HG02763 (cell line): ENCODE data around the gene SCUBE2.
"Not testable (repeated sequence)": the region's sequence is repeated elsewhere in the genome, so short reads cannot be mapped to it uniquely, and the experiment has no call there.

Experiments
- ATAC-seq: cut with Tn5 transposase; IDR thresholded peaks from one replicate; pipeline ENCODE4 v1.9.1; 2021; ENCODE audit warnings: mild to moderate bottlenecking, moderate library complexity; ENCODE audit not compliant: unreplicated experiment

The SCUBE2 gene

DNA sequence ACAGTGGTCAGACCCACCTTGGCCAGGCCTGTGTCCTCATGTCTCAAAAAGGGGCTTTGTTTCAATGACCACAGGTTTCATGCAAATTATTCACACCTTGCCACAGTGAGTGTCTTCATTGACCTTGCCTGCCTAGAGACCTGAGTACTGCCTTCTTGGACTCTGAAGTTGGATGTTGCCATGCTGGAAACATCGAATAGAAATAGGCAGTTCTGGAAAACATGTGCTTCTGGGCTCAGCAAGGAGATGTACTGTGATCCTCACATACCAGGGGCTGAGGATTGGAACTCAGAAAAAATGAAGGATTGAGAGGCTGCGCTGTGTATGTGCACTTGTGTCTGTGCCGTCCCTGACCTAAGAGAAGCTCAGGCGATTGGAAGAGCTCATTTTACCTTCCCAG, 78.0 kb downstream of the SCUBE2 start:
- no peak for ATAC-seq

- ATAC-seq: not testable (repeated sequence)
Observed at GRCh38 chr11:9009538-9009937, 81.9 kb downstream of the SCUBE2 start.

DNA sequence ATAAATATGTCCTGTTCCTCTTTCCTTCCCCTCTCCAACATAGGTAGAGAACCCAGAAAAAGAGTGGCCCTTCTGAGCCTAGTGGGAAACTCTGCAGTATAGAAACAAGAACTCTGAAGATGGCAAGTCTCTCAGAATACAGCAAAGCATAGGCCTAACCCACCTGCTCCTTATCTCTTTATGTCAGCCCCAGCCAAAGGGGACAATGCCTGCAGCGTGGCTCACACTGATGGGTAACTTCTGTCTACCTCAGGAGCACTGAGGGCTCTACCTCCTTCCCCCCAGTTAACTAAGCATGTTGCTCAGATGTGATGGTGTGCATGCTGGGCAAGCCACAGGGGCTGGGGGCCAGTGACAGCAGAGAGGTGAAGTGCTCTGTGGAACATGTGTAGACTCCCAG, 82.7 kb downstream of the SCUBE2 start:
- no peak for ATAC-seq

DNA sequence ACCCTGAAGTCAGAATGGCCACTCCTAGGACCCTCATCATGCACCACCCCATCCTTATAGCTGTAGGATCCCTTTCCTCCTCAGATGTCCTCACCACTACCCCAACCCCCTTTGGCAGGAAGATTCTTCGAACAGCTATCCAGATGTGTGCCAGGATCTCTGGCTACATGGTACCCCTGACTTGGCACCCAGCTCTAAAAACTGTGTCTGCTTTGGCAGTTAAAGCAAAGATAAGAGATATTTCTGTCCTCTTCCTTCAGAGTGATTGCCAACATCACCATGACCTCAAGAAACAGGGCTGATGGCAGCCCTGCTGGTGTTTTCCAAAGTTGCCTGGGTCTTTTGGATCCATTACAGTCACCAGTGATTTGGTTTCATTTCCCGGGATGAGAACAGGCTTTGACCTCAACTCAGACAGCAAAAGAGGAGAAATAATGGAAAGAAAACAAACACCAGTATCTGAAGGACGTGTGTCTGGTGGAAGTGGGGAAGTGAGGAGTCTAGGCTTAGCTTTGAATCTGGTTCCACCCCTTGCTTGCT, 83.3 kb downstream of the SCUBE2 start:
- no peak for ATAC-seq

DNA sequence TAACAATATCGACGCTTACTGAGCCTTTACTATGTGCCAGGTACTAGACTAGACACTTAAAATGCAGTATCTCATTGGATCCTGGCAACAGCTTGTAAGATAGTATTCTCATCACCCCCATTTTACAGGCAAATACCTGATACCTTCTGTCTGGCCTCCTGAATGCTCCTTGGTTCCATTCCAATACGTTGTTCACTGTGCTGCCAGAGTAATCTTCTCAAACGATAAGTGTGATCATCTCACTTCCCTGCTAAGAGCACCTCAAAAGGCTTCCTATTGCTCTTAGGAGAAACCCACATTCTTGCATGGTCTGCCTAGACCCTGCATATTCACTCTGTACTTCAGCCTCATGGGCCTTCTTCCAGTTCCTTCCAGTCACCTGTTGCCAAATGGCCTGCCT, 86.3 kb downstream of the SCUBE2 start:
- ATAC-seq: no peak

GRCh38 chr11:9004183-9004926, 87.0 kb downstream of the SCUBE2 start:
- no peak for ATAC-seq

GRCh38 chr11:9003573-9004182, 87.7 kb downstream of the SCUBE2 start, which contains the start of gene NRIP3:
TSS of gene NRIP3 (minus strand) at chr11:9004001. CDS start at chr11:9003935, 66 bp downstream.
- ATAC-seq: no peak

- ATAC-seq: no peak
Observed at GRCh38 chr11:9002920-9003572, 88.4 kb downstream of the SCUBE2 start.

- no peak for ATAC-seq
Observed at GRCh38 chr11:9001736-9002135, 89.7 kb downstream of the SCUBE2 start.

DNA sequence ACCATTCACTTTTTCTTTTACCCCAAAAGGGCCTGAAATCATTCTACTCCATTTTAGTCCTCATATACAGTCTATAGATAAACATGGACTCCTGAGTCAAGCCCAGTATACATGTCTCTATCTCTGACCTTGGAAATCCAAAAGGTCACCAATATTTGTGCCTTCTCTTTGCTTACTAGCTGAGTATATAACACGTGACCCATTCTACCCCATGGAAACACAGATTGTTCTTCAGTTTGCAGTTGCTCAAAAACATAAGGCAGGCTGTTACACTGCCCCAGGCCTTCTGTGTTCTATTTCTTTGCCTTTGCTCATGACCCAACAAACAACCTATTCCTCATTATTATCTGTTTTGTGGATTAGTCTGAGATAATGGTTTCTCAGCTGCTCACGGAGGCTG, 93.4 kb downstream of the SCUBE2 start:
- ATAC-seq: no peak

DNA sequence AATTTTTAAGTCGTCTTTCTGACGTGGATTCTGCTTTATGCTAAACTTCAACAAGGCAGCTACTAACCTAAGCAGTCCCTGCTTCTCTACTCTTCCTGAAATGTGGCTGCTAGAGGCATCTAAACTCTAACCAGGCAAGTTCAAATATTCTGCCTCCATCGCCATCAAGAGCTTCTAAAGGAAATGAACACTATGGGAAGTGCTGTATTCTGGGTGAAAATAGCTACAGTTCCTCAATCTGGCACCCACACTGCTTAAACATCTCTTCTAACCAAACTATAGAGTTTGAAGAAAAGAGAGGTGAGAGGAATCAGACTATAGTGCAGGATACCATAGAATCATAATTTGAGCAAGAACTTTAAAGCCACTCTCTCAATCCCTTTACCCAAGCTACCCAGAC, 93.9 kb downstream of the SCUBE2 start:
- no peak for ATAC-seq

DNA sequence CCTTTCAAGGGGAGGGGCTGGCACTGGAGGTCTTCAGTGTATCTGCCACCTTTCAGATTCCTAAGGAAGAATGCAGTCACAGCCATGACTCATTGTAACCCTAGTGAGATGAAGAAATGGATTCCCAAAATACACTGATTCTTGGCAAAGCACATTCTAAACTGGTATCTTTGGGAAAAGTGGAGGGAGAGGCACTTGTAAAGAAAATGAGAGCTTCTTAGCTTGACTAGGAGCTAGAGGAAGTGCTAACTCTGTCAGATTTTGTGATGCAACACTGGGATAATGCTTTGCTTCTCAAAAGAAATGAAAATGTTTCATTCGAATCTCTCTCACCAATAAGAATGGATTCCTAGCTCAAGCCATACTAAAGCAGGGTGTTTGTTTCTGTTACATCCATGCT, 101.9 kb downstream of the SCUBE2 start:
- no peak for ATAC-seq

DNA sequence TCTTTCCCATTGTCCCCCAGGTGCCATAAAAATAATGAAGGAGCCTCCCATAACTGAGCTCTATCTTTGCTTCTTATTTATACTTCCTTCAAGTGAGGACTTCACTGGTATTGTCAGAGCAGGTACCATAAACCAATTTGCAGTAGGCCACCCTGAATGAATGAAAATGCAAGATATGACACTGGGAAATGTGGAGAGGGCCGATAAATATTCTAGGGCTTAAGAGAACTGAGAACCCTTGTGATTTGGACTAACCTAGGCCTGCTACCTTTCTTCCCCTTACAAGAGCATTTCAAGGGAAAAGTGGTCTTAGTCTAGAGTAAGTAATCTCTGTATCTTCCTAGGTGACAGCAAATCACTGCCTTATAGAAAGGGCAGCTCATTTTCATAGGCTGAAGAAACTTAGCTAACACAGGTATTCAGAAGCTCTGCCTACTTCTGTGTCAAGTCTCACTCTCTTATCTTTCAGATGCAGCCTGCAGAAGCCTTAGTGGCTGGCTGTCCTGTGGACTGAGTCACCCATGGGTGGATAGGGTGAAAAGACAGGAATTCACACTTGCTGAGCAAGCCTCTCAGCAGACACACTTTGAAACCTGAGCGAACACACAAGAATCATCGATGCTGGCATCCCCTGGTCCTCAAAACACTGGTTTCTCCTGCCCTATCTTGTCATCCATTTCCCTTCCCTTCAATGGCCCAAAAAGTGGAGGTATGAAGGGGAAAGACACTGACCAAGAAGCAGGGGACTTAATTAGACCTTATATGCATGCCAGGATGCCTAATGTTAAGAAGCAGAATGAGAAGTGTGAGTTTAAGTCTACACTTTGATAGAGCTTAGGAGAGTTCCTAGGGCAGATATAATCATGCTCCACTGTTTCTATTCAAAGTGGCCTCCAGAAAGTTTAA, 102.8 kb downstream of the SCUBE2 start:
- no peak for ATAC-seq

- no peak for ATAC-seq
Observed at GRCh38 chr11:8987446-8987845, 104.0 kb downstream of the SCUBE2 start.

GRCh38 chr11:8986772-8987171, 104.6 kb downstream of the SCUBE2 start:
- not testable (repeated sequence) for ATAC-seq

DNA sequence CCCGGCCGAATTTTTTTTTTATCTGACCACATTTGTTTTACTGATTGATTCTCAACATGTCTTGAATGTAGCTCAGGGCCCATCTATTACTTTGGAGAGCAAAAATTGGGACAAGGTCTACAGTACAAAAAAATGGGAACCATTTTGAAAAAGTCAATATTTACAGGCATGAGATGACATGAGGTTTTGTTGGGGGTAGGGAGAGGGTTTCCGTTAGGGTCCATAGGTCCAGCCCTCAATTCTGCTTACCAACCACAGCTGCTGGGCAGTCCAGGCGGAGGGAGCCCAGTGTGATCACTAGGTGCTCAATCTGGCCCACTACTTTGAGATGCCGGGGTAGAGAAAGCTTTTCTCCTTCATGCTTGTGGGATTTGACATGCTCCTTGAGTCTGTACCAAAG, 105.9 kb downstream of the SCUBE2 start:
- no peak for ATAC-seq

GRCh38 chr11:8983552-8983951, 107.8 kb downstream of the SCUBE2 start:
- ATAC-seq: no peak

DNA sequence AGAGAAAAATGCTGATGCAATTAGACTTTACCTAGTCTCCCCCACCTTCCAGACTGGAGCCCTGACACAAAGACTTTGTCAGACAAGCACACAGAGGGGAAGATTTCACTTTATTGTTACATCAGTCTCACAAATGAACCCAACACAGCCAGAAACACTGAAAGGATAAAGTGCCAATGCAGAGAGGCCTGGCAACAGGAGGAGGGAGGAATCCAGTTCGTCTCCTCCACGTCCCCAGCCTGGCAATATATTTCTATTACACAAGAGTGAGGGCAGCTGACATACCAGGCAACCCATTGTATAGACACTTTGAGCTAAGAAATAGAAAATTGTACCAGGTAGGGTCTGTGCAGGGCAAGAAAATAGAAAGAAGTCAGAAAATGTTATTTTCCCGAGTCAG, 110.9 kb downstream of the SCUBE2 start:
- no peak for ATAC-seq

- ATAC-seq: not testable (repeated sequence)
Observed at GRCh38 chr11:8979365-8979764, 112.0 kb downstream of the SCUBE2 start.

DNA sequence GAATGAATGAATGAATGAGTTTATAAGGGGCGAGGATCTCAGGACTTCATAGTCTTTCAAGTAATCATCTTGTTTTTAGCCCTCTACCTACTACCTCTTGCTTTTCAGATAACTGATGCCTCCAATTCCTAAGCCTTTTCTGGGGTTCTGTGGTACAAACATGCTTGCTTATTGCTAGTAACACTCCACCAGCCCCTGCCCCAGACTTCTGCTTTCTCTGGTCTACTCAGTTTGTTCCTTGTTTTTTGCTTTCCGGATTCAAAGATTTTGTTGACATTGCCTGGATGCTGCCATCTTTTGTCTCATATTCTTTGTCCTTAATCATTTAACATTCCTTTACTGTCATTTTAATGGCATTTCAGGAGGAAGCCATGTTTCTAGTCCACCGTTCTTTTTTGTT, 118.3 kb downstream of the SCUBE2 start:
- no peak for ATAC-seq

DNA sequence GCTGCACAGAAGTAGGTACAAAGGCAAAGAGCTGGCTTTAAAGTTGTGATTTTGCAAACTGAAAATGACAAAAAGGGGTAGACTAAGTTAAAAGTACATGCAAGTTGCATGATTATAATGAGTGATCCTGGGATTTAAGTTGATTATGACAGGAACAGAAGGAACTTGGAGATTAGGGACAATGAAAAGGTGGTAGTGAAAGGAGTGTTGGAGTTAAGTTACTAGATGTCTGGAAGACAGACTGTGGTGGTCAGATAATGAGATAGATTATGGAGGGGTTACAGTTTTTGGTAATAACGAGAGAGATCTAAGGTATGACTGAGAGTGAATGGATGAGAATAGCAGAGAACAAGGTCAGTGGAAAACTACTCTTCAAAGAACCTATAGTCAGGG, 119.5 kb downstream of the SCUBE2 start:
- no peak for ATAC-seq
